Measurements from ENCODE around the gene FBXO41.

Gene FBXO41

GRCh38 chr2:73292906-73293533 lies 8.7 kb upstream of the FBXO41 start:
- no peak for TF ChIP-seq ZFX (IDR thresholded peaks at IDR 0.05)
- TF ChIP-seq CTCF (conservative IDR thresholded peaks at IDR 0.05) = no peak
- H3K27ac ChIP-seq = no peak overlapping the region

- no peak for TF ChIP-seq CTCF (conservative IDR thresholded peaks at IDR 0.05)
- TF ChIP-seq ZFX (IDR thresholded peaks at IDR 0.05) = no peak
- H3K27ac ChIP-seq = no peak overlapping the region
Measured at GRCh38 chr2:73292316-73292905, 8.1 kb upstream of the FBXO41 start.

GRCh38 chr2:73291461-73292315 lies 7.4 kb upstream of the FBXO41 start:
- no peak overlapping the region for H3K27ac ChIP-seq
- TF ChIP-seq CTCF (conservative IDR thresholded peaks at IDR 0.05) (no peak), ZFX (IDR thresholded peaks at IDR 0.05) (no peak)

- no peak overlapping the region for H3K27ac ChIP-seq
- TF ChIP-seq ZFX (IDR thresholded peaks at IDR 0.05) (no peak), CTCF (conservative IDR thresholded peaks at IDR 0.05) (no peak)
Measured at GRCh38 chr2:73291093-73291460, 6.8 kb upstream of the FBXO41 start.

GRCh38 chr2:73290049-73290839 lies 6.0 kb upstream of the FBXO41 start:
- TF ChIP-seq CTCF (conservative IDR thresholded peaks at IDR 0.05) (peak; percentile 56), ZFX (IDR thresholded peaks at IDR 0.05) (no peak)
- H3K27ac ChIP-seq = no peak overlapping the region

GRCh38 chr2:73289304-73289703 lies 5.0 kb upstream of the FBXO41 start:
- no peak overlapping the region for H3K27ac ChIP-seq
- TF ChIP-seq ZFX (IDR thresholded peaks at IDR 0.05) (no peak), CTCF (conservative IDR thresholded peaks at IDR 0.05) (no peak)
